ENCODE data around the gene LMX1A.

The LMX1A gene

GRCh38 chr1:165342168-165342567 lies 14.3 kb downstream of the LMX1A start:
- no peak overlapping the region for H3K27ac ChIP-seq

GRCh38 chr1:165339164-165339563 lies 17.4 kb downstream of the LMX1A start:
- H3K27ac ChIP-seq, result no peak overlapping the region
- TF ChIP-seq ZFX (IDR thresholded peaks at IDR 0.05), result no peak
- TF ChIP-seq CTCF (conservative IDR thresholded peaks at IDR 0.05), result no peak

More at GRCh38 chr1:165342168-165342567, 14.3 kb downstream of the LMX1A start:
- TF ChIP-seq ZFX (IDR thresholded peaks at IDR 0.05) (no peak), CTCF (conservative IDR thresholded peaks at IDR 0.05) (no peak)

GRCh38 chr1:165330483-165330882 lies 26.0 kb downstream of the LMX1A start:
- TF ChIP-seq CTCF (conservative IDR thresholded peaks at IDR 0.05) (no peak), ZFX (IDR thresholded peaks at IDR 0.05) (no peak)
- H3K27ac ChIP-seq, result no peak overlapping the region

GRCh38 chr1:165329104-165329503 lies 27.4 kb downstream of the LMX1A start:
- no peak for TF ChIP-seq CTCF (conservative IDR thresholded peaks at IDR 0.05)
- no peak for TF ChIP-seq ZFX (IDR thresholded peaks at IDR 0.05)
- H3K27ac ChIP-seq, result no peak overlapping the region

GRCh38 chr1:165328136-165328535 lies 28.4 kb downstream of the LMX1A start:
- no peak overlapping the region for H3K27ac ChIP-seq
- TF ChIP-seq CTCF (conservative IDR thresholded peaks at IDR 0.05) (no peak), ZFX (IDR thresholded peaks at IDR 0.05) (no peak)

- TF ChIP-seq ZFX (IDR thresholded peaks at IDR 0.05), result no peak
- TF ChIP-seq CTCF (conservative IDR thresholded peaks at IDR 0.05), result no peak
- H3K27ac ChIP-seq, result no peak overlapping the region
Observed at GRCh38 chr1:165327538-165327937, 29.0 kb downstream of the LMX1A start.

GRCh38 chr1:165325460-165326203 lies 30.9 kb downstream of the LMX1A start:
- no peak overlapping the region for H3K27ac ChIP-seq
- TF ChIP-seq ZFX (IDR thresholded peaks at IDR 0.05) (no peak), CTCF (conservative IDR thresholded peaks at IDR 0.05) (no peak)
